Embryonic facial prominence (tissue), 1 donor: ENCODE data around the gene IL17C.

Experiments used
- DNase-seq: peaks from one replicate; pipeline ENCODE4 v3.0.0-alpha.2; 2016; ENCODE audit errors: extremely low spot score

IL17C gene

DNA sequence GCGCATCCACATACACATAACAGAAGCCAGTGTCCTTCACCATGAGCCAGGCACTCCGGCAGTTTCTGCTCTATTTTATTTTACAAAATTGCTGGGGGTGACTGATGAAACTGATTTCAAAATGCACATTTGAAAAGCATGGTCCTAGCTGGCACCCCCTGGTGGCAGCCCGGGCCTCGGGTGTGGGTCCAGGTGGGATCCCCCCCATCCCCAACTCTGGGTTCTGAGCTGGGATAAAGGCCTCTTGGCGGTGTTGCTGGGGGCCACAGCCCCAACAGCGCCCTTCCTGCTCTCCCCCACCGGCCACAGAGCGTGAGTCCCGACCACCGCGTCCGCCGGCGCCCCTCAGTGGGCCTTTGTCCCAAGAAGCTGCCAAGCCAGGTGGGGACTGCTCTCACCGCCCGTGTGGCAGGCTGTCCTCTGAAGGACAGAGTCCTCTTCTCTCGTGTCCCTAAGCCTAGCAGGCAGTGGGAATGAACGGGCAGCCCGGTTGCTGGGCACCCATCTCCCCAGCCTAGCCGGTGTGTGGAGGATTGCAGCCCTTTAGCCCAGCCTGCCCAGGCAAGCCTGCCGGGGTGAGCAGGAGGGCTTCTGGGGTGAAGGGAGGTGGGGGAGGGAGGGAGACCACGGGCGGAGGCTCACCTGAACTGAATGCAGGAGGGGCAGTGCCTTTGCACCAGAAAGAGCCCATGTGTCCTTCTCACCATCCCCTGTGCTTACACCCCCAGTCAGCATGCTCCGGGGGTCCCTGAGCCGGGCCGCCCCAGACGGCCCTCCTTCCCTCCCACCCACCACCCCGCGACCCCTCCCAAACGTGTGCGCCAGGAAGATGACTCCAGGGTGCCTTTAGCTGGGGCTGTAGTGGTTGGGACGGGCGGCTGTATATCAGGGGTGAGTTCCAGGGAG is 47.0 kb downstream of the IL17C start:
- DNase-seq, result no peak

DNA sequence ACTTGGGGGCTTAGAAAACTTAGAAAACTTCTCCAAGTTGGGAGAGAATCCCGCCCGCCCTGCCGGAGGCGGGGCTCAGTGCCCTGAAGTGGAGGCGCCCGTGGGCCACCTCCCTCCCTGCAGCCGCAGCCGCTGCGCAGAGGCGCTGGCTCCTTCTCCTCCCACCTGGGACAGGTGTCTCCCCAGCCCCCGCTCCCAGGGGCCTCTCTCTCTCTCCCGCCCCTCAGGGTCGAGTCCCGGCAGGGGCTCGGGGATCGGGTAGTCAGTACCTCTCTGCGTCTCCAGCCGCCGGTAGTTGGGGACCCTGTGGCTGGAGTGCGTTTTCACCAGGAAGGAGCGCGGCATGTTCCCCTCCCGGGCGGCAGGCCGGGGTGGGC is 47.7 kb downstream of the IL17C start:
- DNase-seq, result no peak

DNA sequence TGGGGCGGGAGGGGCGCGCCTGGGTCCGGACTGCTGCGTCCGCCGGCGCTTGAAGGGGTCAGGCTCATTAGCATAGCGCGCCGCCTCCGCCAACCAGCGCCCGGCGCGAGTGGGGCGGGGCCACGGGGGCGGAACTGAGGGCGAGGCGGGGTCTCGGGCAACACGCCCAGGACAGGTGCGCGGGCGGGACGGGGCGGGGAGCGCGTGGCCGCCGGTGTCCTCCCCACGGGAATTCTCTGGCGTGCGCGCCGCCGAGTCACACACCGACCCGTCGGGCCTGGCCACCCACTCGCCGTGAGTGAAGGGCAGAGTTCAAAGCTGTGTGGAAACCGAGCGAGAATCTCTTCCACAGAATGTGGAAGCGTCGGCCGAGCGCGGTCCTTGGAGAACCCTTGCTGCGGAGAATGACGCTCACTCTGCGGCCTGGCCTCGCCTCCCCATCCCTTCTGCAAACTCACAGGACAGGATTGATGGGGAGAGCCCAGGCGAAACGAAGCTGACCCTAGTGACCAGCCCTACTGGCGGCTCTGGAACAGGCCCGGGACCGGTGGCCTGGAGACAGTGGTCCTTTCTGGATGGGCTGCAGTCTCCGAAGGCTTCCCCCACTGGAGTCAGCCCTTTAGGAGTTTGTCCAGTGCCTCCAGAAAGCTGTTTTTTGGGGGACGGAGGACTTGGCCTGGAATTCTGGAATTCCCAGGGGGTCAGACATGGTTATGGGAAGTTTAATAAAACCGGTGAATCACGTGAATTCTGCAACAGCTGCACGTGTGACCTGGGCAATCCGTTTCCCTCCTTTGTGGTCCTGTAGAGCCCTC is 48.3 kb downstream of the IL17C start, which contains the start of gene SNAI3:
Gene SNAI3 (minus strand): TSS at position 69 of the 815 bp plus-strand sequence. CDS start 101 bp downstream, outside the sequence.
- no peak for DNase-seq

DNA sequence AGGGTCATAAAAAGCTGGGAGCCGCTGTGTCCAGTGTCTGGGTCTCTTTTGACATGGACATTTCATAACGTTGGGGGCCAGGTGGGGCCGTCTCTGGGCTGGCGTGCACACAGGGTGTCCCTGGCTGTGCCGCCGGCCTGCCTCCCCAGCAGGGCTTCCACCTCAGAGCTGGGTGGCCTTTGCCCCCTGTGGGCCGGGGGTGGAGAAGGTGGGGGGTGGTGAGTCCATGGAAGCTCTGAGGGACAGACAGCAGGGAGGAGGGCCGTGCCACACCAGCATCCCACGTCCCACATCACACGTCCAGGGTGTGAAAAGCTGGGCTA is 48.8 kb downstream of the IL17C start:
- no peak for DNase-seq

DNA sequence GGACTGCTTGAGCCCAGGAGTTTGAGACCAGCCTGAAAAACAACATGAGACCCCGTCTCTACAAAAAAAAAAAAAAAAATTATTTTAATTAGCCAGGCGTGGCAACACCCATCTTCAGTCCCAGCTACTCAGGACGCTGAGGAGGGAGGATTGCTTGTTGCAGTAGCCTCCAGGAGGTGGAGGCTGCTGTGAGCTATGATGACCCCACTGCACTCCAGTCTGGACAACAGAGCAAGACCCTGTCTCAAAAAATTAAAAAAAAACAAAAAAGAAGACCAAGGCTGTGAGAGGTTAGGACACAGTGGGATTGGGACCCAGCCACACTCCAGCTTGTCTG is 49.3 kb downstream of the IL17C start:
- DNase-seq, result no peak

DNA sequence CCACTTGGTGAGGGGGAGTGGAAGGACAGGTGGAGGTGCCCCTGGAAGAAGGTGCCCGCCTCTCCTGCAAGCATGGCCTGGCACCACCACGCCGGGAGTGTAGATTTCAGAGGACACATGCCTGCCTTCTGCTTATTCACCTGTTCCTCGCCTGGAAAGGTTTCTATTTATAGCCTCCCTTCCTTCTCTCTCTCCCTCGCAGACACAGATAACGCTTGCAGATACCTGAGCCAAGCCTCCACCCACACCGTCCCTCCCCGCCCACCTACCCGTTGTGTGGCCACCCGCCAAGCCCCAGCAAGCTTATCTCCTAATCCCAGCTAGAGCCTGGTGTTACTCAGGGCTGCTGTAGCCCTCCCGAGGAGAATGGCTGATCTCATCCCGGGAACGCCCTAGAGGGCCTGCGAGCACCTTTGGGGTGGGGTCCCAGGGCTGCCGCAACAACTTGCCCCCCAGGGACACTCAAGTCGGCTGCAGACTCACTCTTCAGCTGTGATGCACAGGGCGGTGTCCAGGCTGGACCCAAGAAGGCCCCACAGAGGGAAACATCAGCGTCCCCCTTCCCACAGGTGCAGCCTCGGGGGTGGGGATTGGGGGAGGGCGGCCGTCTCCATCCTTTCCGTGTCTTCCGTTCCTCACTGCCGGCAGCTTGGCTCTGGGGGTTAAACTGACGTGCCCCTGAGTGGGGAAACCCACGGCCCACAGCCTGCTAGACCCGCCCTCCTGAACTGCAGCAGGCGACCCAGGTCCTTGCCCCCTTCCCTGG is 49.8 kb downstream of the IL17C start:
- DNase-seq, result no peak
